GM13976 (cell line): ENCODE results near the gene ZFYVE28.

ENCODE experiments used
- DNase-seq: peaks from one replicate; pipeline ENCODE4 v3.0.0; 2012; ENCODE audit warnings: low spot score
- in situ Hi-C: fragments of 300-500 bp; cut with MboI; formaldehyde crosslinking; loops from one replicate; pipeline ENCODE4 v1.12.0; 2022; ENCODE audit warnings: low sequenced_read_pairs, mixed read lengths, inconsistent platforms; ENCODE audit not compliant: unreplicated experiment
- TF ChIP-seq, protein P1 (sequence below): IDR thresholded peaks from 2 replicates; pipeline ENCODE4 v1.5.1; 2012; ENCODE audit warnings: borderline replicate concordance, mild to moderate bottlenecking; ENCODE audit not compliant: insufficient read depth; ENCODE audit errors: extremely low read depth, missing control alignments, control extremely low read depth

Gene ZFYVE28

DNA sequence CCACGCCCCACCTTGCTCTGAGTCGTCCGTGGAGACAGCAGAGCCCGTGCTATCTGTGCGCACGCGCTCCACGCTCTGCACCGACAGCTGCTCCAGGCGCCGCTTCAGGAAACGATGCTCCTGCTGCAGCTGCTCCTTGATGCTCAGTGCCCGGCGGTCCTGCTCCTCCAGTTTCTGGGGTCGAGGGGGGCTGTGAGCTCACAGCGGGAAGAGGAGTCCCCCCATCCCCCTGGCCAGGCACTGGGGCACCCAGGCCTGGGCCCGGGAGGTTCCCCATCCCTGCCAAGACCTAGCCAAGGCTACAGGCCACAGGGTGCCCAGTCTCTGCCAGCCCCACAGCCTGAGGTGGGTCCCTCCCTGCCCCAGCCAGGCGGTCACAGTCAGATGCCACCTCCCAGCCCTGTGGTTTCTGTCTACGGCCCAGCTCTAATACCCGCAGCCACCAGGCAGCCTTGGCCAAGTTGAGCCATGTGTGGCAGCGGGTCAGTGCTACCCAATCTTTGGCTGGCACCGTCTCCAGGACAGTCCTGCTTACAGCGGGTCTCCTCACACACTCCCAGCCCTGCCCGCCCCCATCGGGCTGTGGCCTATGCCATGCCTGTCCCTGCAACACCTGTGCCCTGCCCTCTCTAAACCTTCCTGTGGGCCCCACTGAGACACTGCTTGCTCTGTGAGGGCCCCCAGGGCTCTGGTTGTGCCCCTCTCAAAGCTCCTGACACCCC, 167.2 kb downstream of the ZFYVE28 start:
- TF ChIP-seq, protein P1, sequence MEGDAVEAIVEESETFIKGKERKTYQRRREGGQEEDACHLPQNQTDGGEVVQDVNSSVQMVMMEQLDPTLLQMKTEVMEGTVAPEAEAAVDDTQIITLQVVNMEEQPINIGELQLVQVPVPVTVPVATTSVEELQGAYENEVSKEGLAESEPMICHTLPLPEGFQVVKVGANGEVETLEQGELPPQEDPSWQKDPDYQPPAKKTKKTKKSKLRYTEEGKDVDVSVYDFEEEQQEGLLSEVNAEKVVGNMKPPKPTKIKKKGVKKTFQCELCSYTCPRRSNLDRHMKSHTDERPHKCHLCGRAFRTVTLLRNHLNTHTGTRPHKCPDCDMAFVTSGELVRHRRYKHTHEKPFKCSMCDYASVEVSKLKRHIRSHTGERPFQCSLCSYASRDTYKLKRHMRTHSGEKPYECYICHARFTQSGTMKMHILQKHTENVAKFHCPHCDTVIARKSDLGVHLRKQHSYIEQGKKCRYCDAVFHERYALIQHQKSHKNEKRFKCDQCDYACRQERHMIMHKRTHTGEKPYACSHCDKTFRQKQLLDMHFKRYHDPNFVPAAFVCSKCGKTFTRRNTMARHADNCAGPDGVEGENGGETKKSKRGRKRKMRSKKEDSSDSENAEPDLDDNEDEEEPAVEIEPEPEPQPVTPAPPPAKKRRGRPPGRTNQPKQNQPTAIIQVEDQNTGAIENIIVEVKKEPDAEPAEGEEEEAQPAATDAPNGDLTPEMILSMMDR: no peak
- peak; percentile 22 for DNase-seq
- in situ Hi-C loops: no loop called here

- TF ChIP-seq, protein P1: no peak
- in situ Hi-C loops: no loop called here
- DNase-seq: peak; percentile 18
These were observed 167.9 kb downstream of the ZFYVE28 start for GRCh38 chr4:2250357-2251072.

- in situ Hi-C loops: no loop called here
- TF ChIP-seq, protein P1: no peak
- peak; percentile 15 for DNase-seq
These were observed 168.7 kb downstream of the ZFYVE28 start for GRCh38 chr4:2249526-2250356.

DNA sequence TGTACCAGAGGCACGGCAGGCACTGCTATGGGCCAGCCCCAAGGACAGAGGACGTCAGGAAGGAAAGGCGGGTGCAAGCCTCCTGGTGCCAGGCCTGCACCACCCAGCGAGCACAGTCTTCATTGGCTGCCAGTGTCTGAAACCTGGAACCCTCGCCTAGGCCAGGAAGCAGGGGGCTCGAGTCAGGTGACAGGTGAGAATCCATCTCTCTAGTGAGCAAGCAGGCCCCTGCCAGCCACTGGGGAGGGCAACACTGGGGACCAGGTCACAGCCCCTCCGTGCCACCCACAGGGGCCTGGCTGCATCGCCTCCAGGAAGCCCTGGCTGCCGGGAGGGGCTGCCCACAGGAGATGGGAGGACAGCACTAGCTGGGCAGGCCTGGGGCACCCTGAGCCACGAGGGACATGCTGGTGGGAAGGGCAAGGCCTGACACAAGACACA, 169.6 kb downstream of the ZFYVE28 start:
- DNase-seq: peak; percentile 17
- TF ChIP-seq, protein P1: no peak
- in situ Hi-C loops: no loop called here

DNA sequence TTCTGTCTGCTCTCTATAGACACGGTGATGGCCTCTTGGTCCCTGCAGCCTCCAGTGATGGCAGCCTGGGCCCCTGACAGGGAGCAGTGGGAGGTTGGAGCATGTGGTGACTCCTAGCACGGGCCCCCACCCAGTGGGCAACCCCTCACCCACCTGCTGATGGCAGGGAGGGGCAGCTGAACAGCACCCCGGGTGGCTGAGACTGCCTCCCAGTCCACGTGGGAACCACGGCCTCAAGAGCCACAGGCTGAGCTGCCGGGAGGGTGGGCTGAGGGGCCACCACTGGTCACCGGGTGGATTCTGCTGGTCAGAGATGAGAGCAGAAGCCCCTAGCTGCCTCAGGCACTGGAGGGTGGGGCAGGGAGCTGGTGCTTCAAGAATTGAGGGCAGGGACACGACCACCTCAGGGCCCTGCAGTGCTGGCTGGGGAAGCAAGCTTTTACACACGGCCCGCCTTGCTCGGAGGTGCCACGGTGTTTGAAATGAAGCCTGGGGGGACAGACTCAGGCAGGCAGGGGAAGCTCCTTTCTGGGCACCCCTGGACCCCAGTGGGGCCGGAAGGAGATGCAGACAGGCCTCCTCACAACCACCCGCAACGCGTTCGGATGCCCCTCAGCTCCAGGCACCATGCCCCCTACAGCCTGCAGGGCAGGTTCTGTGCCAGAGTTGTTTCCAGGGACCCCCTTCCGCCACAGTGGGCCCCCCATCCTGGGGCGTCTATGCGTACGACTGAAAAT, 170.2 kb downstream of the ZFYVE28 start:
- TF ChIP-seq, protein P1: no peak
- peak; percentile 18 for DNase-seq
- in situ Hi-C loops: no loop called here
